HCT116 (cell line): Measurements from ENCODE around the gene ZNF507.

Source experiments
- CTCF ChIP-seq, 3 experiments: fragments of 200-600 bp in 1 of 3; sonication (generic) in 1 of 3; IDR thresholded peaks in 2 of 3; conservative IDR thresholded peaks in 1 of 3; 2 replicates each; pipeline ENCODE4 v1.5.1; 2012 to 2017; ENCODE audit warnings: low read depth in 2 of 3, low read length in 2 of 3, antibody characterized with exemption in 1 of 3, borderline replicate concordance in 1 of 3, control low read depth in 1 of 3, mild to moderate bottlenecking in 1 of 3, mixed read lengths in 1 of 3, mixed run types in 1 of 3, moderate library complexity in 1 of 3; ENCODE audit not compliant: insufficient read depth in 1 of 3
- EGR1 ChIP-seq: IDR thresholded peaks from 2 replicates; pipeline ENCODE4 v1.6.1; 2012; ENCODE audit warnings: low read depth
- ELF1 ChIP-seq: IDR thresholded peaks from 2 replicates; pipeline ENCODE4 v1.6.1; 2012; ENCODE audit warnings: low read depth, borderline replicate concordance
- JUND ChIP-seq: IDR thresholded peaks from 2 replicates; pipeline ENCODE4 v1.6.1; 2012
- POLR2A ChIP-seq: IDR thresholded peaks from 2 replicates; pipeline ENCODE4 v1.7.0; 2011; ENCODE audit warnings: borderline replicate concordance; ENCODE audit not compliant: insufficient read depth, insufficient read length; ENCODE audit errors: extremely low read depth
- POLR2AphosphoS5 ChIP-seq: IDR thresholded peaks from 2 replicates; pipeline ENCODE4 v1.6.1; 2011; ENCODE audit warnings: mild to moderate bottlenecking, low read depth, low read length, moderate library complexity
- REST ChIP-seq: IDR thresholded peaks from 2 replicates; pipeline ENCODE4 v1.6.1; 2012; ENCODE audit warnings: low read depth
- SIN3A ChIP-seq: IDR thresholded peaks from 2 replicates; pipeline ENCODE4 v1.6.1; 2012; ENCODE audit warnings: low read depth
- SRF ChIP-seq: IDR thresholded peaks from 2 replicates; pipeline ENCODE4 v1.6.1; 2012; ENCODE audit warnings: low read depth
- TCF7L2 ChIP-seq: IDR thresholded peaks from 2 replicates; pipeline ENCODE4 v1.7.0; 2011; ENCODE audit warnings: borderline replicate concordance, inconsistent platforms; ENCODE audit not compliant: insufficient read depth, insufficient read length; ENCODE audit errors: extremely low read depth
- YY1 ChIP-seq: IDR thresholded peaks from 2 replicates; pipeline ENCODE4 v1.6.1; 2011; ENCODE audit warnings: low read length, low read depth, moderate library complexity, mild to moderate bottlenecking; ENCODE audit not compliant: insufficient replicate concordance; ENCODE audit errors: extremely low read depth
- ZBTB33 ChIP-seq: IDR thresholded peaks from 2 replicates; pipeline ENCODE4 v1.6.1; 2011; ENCODE audit warnings: mild to moderate bottlenecking, low read length, moderate library complexity; ENCODE audit not compliant: insufficient replicate concordance; ENCODE audit errors: extremely low read depth

- TF ChIP-seq POLR2A (no peak), JUND (no peak), POLR2AphosphoS5 (no peak), REST (no peak), CTCF (IDR thresholded peaks at IDR 0.05 in 2 of 3, conservative IDR thresholded peaks at IDR 0.05 in 1 of 3; ENCODE audit: borderline replicate concordance in 1 of 3, insufficient read depth in 1 of 3, low read depth in 2 of 3, low read length in 2 of 3) (no peak), ELF1 (no peak), SIN3A (no peak), TCF7L2 (no peak), EGR1 (no peak), YY1 (no peak), ZBTB33 (no peak), SRF (no peak)
Observed at GRCh38 chr19:32342695-32343094, 2.7 kb upstream of the ZNF507 start.
